Measurements from ENCODE around the gene HTR7. TPM values are rescaled to one million over a fixed set of nuclear protein-coding genes. Genes with fewer than 3 reads are reported as not detected.

Gene HTR7
- total RNA-seq, 4 donors from 2014 or later: 0.33 to 1.7 (median 0.40) TPM

GRCh38 chr10:90712529-90712928, 145.3 kb downstream of the HTR7 start:
- WGBS: 74% methylated on average over 3 of the region's 3 CpGs
- no peaks in the 10 kb centered on the region for H3K27me3 ChIP-seq
- no peak overlapping the region for H3K27ac ChIP-seq (replicated peaks in 1 of 4)
- H3K4me1 ChIP-seq: no peaks in the 10 kb centered on the region
- no peaks in the 10 kb centered on the region for H3K36me3 ChIP-seq
- H3K4me3 ChIP-seq: no peak overlapping the region
- no peaks in the 10 kb centered on the region for H3K9me3 ChIP-seq
- intact Hi-C loops (cut with DNase I): no loop called here
- DNase-seq (ENCODE audit: extremely low spot score): no peak
- TF ChIP-seq EP300 (IDR thresholded peaks at IDR 0.05): no peak
- TF ChIP-seq CTCF (IDR thresholded peaks at IDR 0.05): no peak
- no peak for TF ChIP-seq POLR2A (IDR thresholded peaks at IDR 0.05; ENCODE audit: low read depth)
- no peak for TF ChIP-seq POLR2AphosphoS5 (IDR thresholded peaks at IDR 0.05)

GRCh38 chr10:90709727-90710126, 148.1 kb downstream of the HTR7 start:
- no peaks in the 10 kb centered on the region for H3K9me3 ChIP-seq
- intact Hi-C loops (cut with DNase I): no loop called here
- no peaks in the 10 kb centered on the region for H3K27me3 ChIP-seq
- DNase-seq (ENCODE audit: extremely low spot score): no peak
- no peak overlapping the region for H3K4me3 ChIP-seq
- no peaks in the 10 kb centered on the region for H3K36me3 ChIP-seq
- WGBS: 81% methylated on average over 2 of the region's 2 CpGs
- TF ChIP-seq EP300 (IDR thresholded peaks at IDR 0.05) (no peak), POLR2AphosphoS5 (IDR thresholded peaks at IDR 0.05) (no peak), POLR2A (IDR thresholded peaks at IDR 0.05; ENCODE audit: low read depth) (no peak), CTCF (IDR thresholded peaks at IDR 0.05) (no peak)
- H3K4me1 ChIP-seq: no peaks in the 10 kb centered on the region
- H3K27ac ChIP-seq (replicated peaks in 1 of 4): no peak overlapping the region

- Histone ChIP-seq H3K4me3 (no peak overlapping the region), H3K9me3 (no peaks in the 10 kb centered on the region), H3K36me3 (no peaks in the 10 kb centered on the region), H3K4me1 (no peaks in the 10 kb centered on the region), H3K27ac (replicated peaks in 1 of 4) (no peak overlapping the region), H3K27me3 (no peaks in the 10 kb centered on the region)
- WGBS: 96% methylated on average over 2 of the region's 2 CpGs
- no peak for TF ChIP-seq POLR2AphosphoS5 (IDR thresholded peaks at IDR 0.05)
- no peak for TF ChIP-seq POLR2A (IDR thresholded peaks at IDR 0.05; ENCODE audit: low read depth)
- TF ChIP-seq CTCF (IDR thresholded peaks at IDR 0.05): no peak
- no peak for TF ChIP-seq EP300 (IDR thresholded peaks at IDR 0.05)
- intact Hi-C loops (cut with DNase I): no loop called here
- DNase-seq (ENCODE audit: extremely low spot score): no peak
These were observed 150.2 kb downstream of the HTR7 start for GRCh38 chr10:90707657-90708056.

- no peak overlapping the region for H3K27ac ChIP-seq (replicated peaks in 1 of 4)
- no peak for DNase-seq (ENCODE audit: extremely low spot score)
- no peaks in the 10 kb centered on the region for H3K9me3 ChIP-seq
- intact Hi-C loops (cut with DNase I): no loop called here
- no peak overlapping the region for H3K4me3 ChIP-seq
- H3K27me3 ChIP-seq: peaks cover 0 to 3% (median 0%) of the 10 kb centered on the region in 4 donors
- TF ChIP-seq POLR2AphosphoS5 (IDR thresholded peaks at IDR 0.05): no peak
- TF ChIP-seq CTCF (IDR thresholded peaks at IDR 0.05): no peak
- no peak for TF ChIP-seq EP300 (IDR thresholded peaks at IDR 0.05)
- no peak for TF ChIP-seq POLR2A (IDR thresholded peaks at IDR 0.05; ENCODE audit: low read depth)
- no peaks in the 10 kb centered on the region for H3K36me3 ChIP-seq
- no peaks in the 10 kb centered on the region for H3K4me1 ChIP-seq
These were observed 156.4 kb downstream of the HTR7 start for GRCh38 chr10:90701428-90701827.

- DNase-seq (ENCODE audit: extremely low spot score): no peak
- Histone ChIP-seq H3K27me3 (peaks cover 0 to 3% (median 0%) of the 10 kb centered on the region in 4 donors), H3K9me3 (no peaks in the 10 kb centered on the region), H3K4me3 (no peak overlapping the region), H3K27ac (replicated peaks in 1 of 4) (no peak overlapping the region), H3K36me3 (no peaks in the 10 kb centered on the region), H3K4me1 (no peaks in the 10 kb centered on the region)
- intact Hi-C loops (cut with DNase I): no loop called here
- 92% methylated on average over 6 of the region's 6 CpGs for WGBS
- TF ChIP-seq POLR2A (IDR thresholded peaks at IDR 0.05; ENCODE audit: low read depth) (no peak), EP300 (IDR thresholded peaks at IDR 0.05) (no peak), CTCF (IDR thresholded peaks at IDR 0.05) (no peak), POLR2AphosphoS5 (IDR thresholded peaks at IDR 0.05) (no peak)
These were observed 161.7 kb downstream of the HTR7 start for GRCh38 chr10:90695915-90696676.
